ENCODE measurements around the gene CDKAL1.

DNA sequence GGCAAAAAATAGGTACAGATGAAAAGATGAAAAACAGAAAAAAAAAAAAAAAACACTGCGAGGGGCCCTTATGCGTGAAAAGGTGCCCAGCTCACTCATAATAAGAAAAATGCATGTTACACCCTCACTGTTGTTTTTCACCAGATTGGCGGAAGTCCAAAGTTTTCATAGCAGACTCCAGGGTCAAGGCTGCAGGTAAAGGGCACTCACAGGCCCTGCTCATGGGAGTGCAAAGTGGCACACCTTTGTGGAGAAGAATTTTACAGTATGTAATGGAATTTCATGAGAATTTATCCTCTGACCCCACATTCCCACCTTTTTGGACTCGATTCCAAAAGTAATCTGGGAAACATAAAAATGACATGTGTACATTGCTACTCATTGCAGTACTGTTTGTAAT, 108.2 kb downstream of the CDKAL1 start:
- no peak for TF ChIP-seq TAF1 (conservative IDR thresholded peaks at IDR 0.05)
- no peak for TF ChIP-seq CTCF (IDR thresholded peaks at IDR 0.05; ENCODE audit: low read depth, low read length, missing input control)
- no peak for TF ChIP-seq YY1 (IDR thresholded peaks at IDR 0.05)
- TF ChIP-seq, protein P1, sequence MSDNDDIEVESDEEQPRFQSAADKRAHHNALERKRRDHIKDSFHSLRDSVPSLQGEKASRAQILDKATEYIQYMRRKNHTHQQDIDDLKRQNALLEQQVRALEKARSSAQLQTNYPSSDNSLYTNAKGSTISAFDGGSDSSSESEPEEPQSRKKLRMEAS (IDR thresholded peaks at IDR 0.05): no peak
- TF ChIP-seq ATF3 (IDR thresholded peaks at IDR 0.05): no peak
- no peak for TF ChIP-seq FOXA1 (IDR thresholded peaks at IDR 0.05)
- no peak for TF ChIP-seq SP1 (IDR thresholded peaks at IDR 0.05)
- TF ChIP-seq, protein P2, sequence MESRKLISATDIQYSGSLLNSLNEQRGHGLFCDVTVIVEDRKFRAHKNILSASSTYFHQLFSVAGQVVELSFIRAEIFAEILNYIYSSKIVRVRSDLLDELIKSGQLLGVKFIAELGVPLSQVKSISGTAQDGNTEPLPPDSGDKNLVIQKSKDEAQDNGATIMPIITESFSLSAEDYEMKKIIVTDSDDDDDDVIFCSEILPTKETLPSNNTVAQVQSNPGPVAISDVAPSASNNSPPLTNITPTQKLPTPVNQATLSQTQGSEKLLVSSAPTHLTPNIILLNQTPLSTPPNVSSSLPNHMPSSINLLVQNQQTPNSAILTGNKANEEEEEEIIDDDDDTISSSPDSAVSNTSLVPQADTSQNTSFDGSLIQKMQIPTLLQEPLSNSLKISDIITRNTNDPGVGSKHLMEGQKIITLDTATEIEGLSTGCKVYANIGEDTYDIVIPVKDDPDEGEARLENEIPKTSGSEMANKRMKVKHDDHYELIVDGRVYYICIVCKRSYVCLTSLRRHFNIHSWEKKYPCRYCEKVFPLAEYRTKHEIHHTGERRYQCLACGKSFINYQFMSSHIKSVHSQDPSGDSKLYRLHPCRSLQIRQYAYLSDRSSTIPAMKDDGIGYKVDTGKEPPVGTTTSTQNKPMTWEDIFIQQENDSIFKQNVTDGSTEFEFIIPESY (IDR thresholded peaks at IDR 0.05): no peak
- no peak for TF ChIP-seq RXRA (IDR thresholded peaks at IDR 0.05)
- TF ChIP-seq JUND (IDR thresholded peaks at IDR 0.05): no peak
- TF ChIP-seq REST (IDR thresholded peaks at IDR 0.05): no peak
- no peak for TF ChIP-seq EGR1 (IDR thresholded peaks at IDR 0.05; ENCODE audit: low read depth in 2 of 2)

Data from liver (tissue), 3 donors.